Measurements from ENCODE around the gene MVD.
A peak's percentile ranks its signal among the peaks of the same experiment; 100 is the strongest.
"Not testable (repeated sequence)": the region's sequence is repeated elsewhere in the genome, so short reads cannot be mapped to it uniquely, and the experiment has no call there.

The MVD gene

GRCh38 chr16:88681709-88682451 is 19.0 kb upstream of the MVD start:
- Mint-ChIP-seq H3K36me3 (ENCODE audit: low read depth) (peaks cover 7% of the 10 kb centered on the region), H3K4me3 (peak overlapping the region; percentile 65), H3K27me3 (ENCODE audit: low read depth) (no peaks in the 10 kb centered on the region), H3K27ac (peak overlapping the region; percentile 86), H3K4me1 (ENCODE audit: low read depth) (peaks cover 20% of the 10 kb centered on the region), H3K9me3 (no peaks in the 10 kb centered on the region)
- peak; percentile 67 for DNase-seq (ENCODE audit: low spot score)

GRCh38 chr16:88681084-88681680 is 18.3 kb upstream of the MVD start:
- Mint-ChIP-seq H3K27me3 (ENCODE audit: low read depth) (no peaks in the 10 kb centered on the region), H3K27ac (peak overlapping the region; percentile 86), H3K36me3 (ENCODE audit: low read depth) (peaks cover 7% of the 10 kb centered on the region), H3K4me1 (ENCODE audit: low read depth) (peaks cover 20% of the 10 kb centered on the region), H3K9me3 (no peaks in the 10 kb centered on the region), H3K4me3 (peak overlapping the region; percentile 65)
- DNase-seq (ENCODE audit: low spot score), result no peak

- DNase-seq (ENCODE audit: low spot score), result no peak
- Mint-ChIP-seq H3K9me3 (no peaks in the 10 kb centered on the region), H3K27ac (no peak overlapping the region), H3K36me3 (ENCODE audit: low read depth) (peaks cover 10% of the 10 kb centered on the region), H3K27me3 (ENCODE audit: low read depth) (no peaks in the 10 kb centered on the region), H3K4me1 (ENCODE audit: low read depth) (peaks cover 20% of the 10 kb centered on the region), H3K4me3 (no peak overlapping the region)
Measured at GRCh38 chr16:88680554-88681083, 17.7 kb upstream of the MVD start.

GRCh38 chr16:88678224-88678979 is 15.5 kb upstream of the MVD start:
- Mint-ChIP-seq H3K36me3 (ENCODE audit: low read depth) (peaks cover 11% of the 10 kb centered on the region), H3K27me3 (ENCODE audit: low read depth) (no peaks in the 10 kb centered on the region), H3K27ac (no peak overlapping the region), H3K4me3 (no peak overlapping the region), H3K9me3 (no peaks in the 10 kb centered on the region), H3K4me1 (ENCODE audit: low read depth) (peaks cover 17% of the 10 kb centered on the region)
- no peak for DNase-seq (ENCODE audit: low spot score)

- peaks cover 11% of the 10 kb centered on the region for H3K36me3 Mint-ChIP-seq (ENCODE audit: low read depth)
- peaks cover 17% of the 10 kb centered on the region for H3K4me1 Mint-ChIP-seq (ENCODE audit: low read depth)
- no peaks in the 10 kb centered on the region for H3K9me3 Mint-ChIP-seq
Measured at GRCh38 chr16:88677721-88678120, 14.8 kb upstream of the MVD start.

GRCh38 chr16:88676502-88677242 is 13.8 kb upstream of the MVD start:
- Mint-ChIP-seq H3K36me3 (ENCODE audit: low read depth) (peaks cover 9% of the 10 kb centered on the region), H3K27me3 (ENCODE audit: low read depth) (no peaks in the 10 kb centered on the region), H3K27ac (no peak overlapping the region), H3K9me3 (no peaks in the 10 kb centered on the region), H3K4me3 (no peak overlapping the region), H3K4me1 (ENCODE audit: low read depth) (peaks cover 8% of the 10 kb centered on the region)
- no peak for DNase-seq (ENCODE audit: low spot score)

More at GRCh38 chr16:88677721-88678120, 14.8 kb upstream of the MVD start:
- H3K4me3 Mint-ChIP-seq, result no peak overlapping the region
- no peak overlapping the region for H3K27ac Mint-ChIP-seq
- no peak for DNase-seq (ENCODE audit: low spot score)
- no peaks in the 10 kb centered on the region for H3K27me3 Mint-ChIP-seq (ENCODE audit: low read depth)

GRCh38 chr16:88673716-88674379 is 11.0 kb upstream of the MVD start:
- peaks cover 6% of the 10 kb centered on the region for H3K36me3 Mint-ChIP-seq (ENCODE audit: low read depth)
- H3K27ac Mint-ChIP-seq, result no peak overlapping the region

GRCh38 chr16:88672776-88673175 is 9.9 kb upstream of the MVD start:
- H3K36me3 Mint-ChIP-seq (ENCODE audit: low read depth), result peaks cover 12% of the 10 kb centered on the region
- no peaks in the 10 kb centered on the region for H3K27me3 Mint-ChIP-seq (ENCODE audit: low read depth)
- no peak overlapping the region for H3K4me3 Mint-ChIP-seq
- H3K4me1 Mint-ChIP-seq (ENCODE audit: low read depth), result no peaks in the 10 kb centered on the region
- DNase-seq (ENCODE audit: low spot score), result no peak
- no peak overlapping the region for H3K27ac Mint-ChIP-seq
- H3K9me3 Mint-ChIP-seq, result no peaks in the 10 kb centered on the region

More at GRCh38 chr16:88673716-88674379, 11.0 kb upstream of the MVD start:
- Mint-ChIP-seq H3K27me3 (ENCODE audit: low read depth) (no peaks in the 10 kb centered on the region), H3K4me3 (no peak overlapping the region), H3K9me3 (no peaks in the 10 kb centered on the region), H3K4me1 (ENCODE audit: low read depth) (no peaks in the 10 kb centered on the region)
- DNase-seq (ENCODE audit: low spot score), result no peak

GRCh38 chr16:88671806-88672205 is 8.9 kb upstream of the MVD start:
- Mint-ChIP-seq H3K4me1 (ENCODE audit: low read depth) (peaks cover 2% of the 10 kb centered on the region), H3K4me3 (no peak overlapping the region), H3K9me3 (no peaks in the 10 kb centered on the region), H3K36me3 (ENCODE audit: low read depth) (peaks cover 14% of the 10 kb centered on the region), H3K27ac (no peak overlapping the region), H3K27me3 (ENCODE audit: low read depth) (no peaks in the 10 kb centered on the region)
- DNase-seq (ENCODE audit: low spot score), result no peak

GRCh38 chr16:88669980-88670379 is 7.1 kb upstream of the MVD start:
- Mint-ChIP-seq H3K4me3 (no peak overlapping the region), H3K9me3 (no peaks in the 10 kb centered on the region), H3K27me3 (ENCODE audit: low read depth) (no peaks in the 10 kb centered on the region), H3K27ac (no peak overlapping the region), H3K36me3 (ENCODE audit: low read depth) (peaks cover 15% of the 10 kb centered on the region), H3K4me1 (ENCODE audit: low read depth) (peaks cover 4% of the 10 kb centered on the region)
- no peak for DNase-seq (ENCODE audit: low spot score)

GRCh38 chr16:88669493-88669892 is 6.6 kb upstream of the MVD start:
- not testable (repeated sequence) for H3K4me3 Mint-ChIP-seq; H3K27ac Mint-ChIP-seq; H3K27me3 Mint-ChIP-seq (ENCODE audit: low read depth); H3K4me1 Mint-ChIP-seq (ENCODE audit: low read depth); H3K9me3 Mint-ChIP-seq; DNase-seq (ENCODE audit: low spot score)
- H3K36me3 Mint-ChIP-seq (ENCODE audit: low read depth), result peaks cover 18% of the 10 kb centered on the region

- Mint-ChIP-seq H3K4me1 (ENCODE audit: low read depth) (peaks cover 10% of the 10 kb centered on the region), H3K36me3 (ENCODE audit: low read depth) (peaks cover 18% of the 10 kb centered on the region), H3K4me3 (no peak overlapping the region), H3K27ac (peak overlapping the region; percentile 20), H3K9me3 (no peaks in the 10 kb centered on the region), H3K27me3 (ENCODE audit: low read depth) (no peaks in the 10 kb centered on the region)
- no peak for DNase-seq (ENCODE audit: low spot score)
Measured at GRCh38 chr16:88667461-88667860, 4.6 kb upstream of the MVD start.

- Mint-ChIP-seq H3K27ac (no peak overlapping the region), H3K27me3 (ENCODE audit: low read depth) (no peaks in the 10 kb centered on the region), H3K36me3 (ENCODE audit: low read depth) (peaks cover 18% of the 10 kb centered on the region), H3K4me1 (ENCODE audit: low read depth) (peaks cover 21% of the 10 kb centered on the region), H3K9me3 (no peaks in the 10 kb centered on the region), H3K4me3 (peak overlapping the region; percentile 58)
- no peak for DNase-seq (ENCODE audit: low spot score)
Measured at GRCh38 chr16:88665570-88665969, 2.7 kb upstream of the MVD start.
